Epidermal melanocyte (primary cell): Measurements from ENCODE around the gene RPS21.

ENCODE experiments used
- DNase-seq: peaks from one replicate; pipeline ENCODE4 v3.0.0; 2011; ENCODE audit warnings: low spot score; ENCODE audit not compliant: insufficient read length

Gene RPS21

GRCh38 chr20:62396367-62397239, 9.7 kb downstream of the RPS21 start:
- DNase-seq, result no peak

GRCh38 chr20:62398120-62398821, 11.4 kb downstream of the RPS21 start:
- DNase-seq, result no peak

- no peak for DNase-seq
Observed at GRCh38 chr20:62400021-62400420, 13.1 kb downstream of the RPS21 start.

GRCh38 chr20:62400541-62400940, 13.6 kb downstream of the RPS21 start:
- DNase-seq, result no peak

GRCh38 chr20:62401331-62401779, 14.5 kb downstream of the RPS21 start:
- DNase-seq, result no peak

- no peak for DNase-seq
Observed at GRCh38 chr20:62402456-62403150, 15.7 kb downstream of the RPS21 start.

GRCh38 chr20:62403331-62403730, 16.4 kb downstream of the RPS21 start:
- DNase-seq, result no peak

- DNase-seq, result no peak
Observed at GRCh38 chr20:62404112-62404665, 17.3 kb downstream of the RPS21 start.

- DNase-seq, result no peak
Observed at GRCh38 chr20:62404761-62405107, 17.8 kb downstream of the RPS21 start.

- DNase-seq, result no peak
Observed at GRCh38 chr20:62405108-62405980, 18.4 kb downstream of the RPS21 start.

- no peak for DNase-seq
Observed at GRCh38 chr20:62405981-62406513, 19.1 kb downstream of the RPS21 start.

GRCh38 chr20:62406635-62407176, 19.8 kb downstream of the RPS21 start:
- DNase-seq, result no peak

- peak; percentile 95 for DNase-seq
Observed at GRCh38 chr20:62407221-62407992, 20.5 kb downstream of the RPS21 start, which contains the start of gene CABLES2. Gene CABLES2 (minus strand): TSS chr20:62407285. CDS start chr20:62407276, 9 bp downstream.

GRCh38 chr20:62408055-62408454, 21.2 kb downstream of the RPS21 start:
- no peak for DNase-seq

GRCh38 chr20:62408640-62409039, 21.7 kb downstream of the RPS21 start:
- DNase-seq, result no peak

GRCh38 chr20:62409086-62409853, 22.4 kb downstream of the RPS21 start:
- DNase-seq, result no peak

- no peak for DNase-seq
Observed at GRCh38 chr20:62409931-62410745, 23.2 kb downstream of the RPS21 start.
